HEK293 (cell line): Measurements from ENCODE around the gene SKP2.

ENCODE experiments used
- CTCF ChIA-PET: fragments of 350-600 bp; formaldehyde crosslinking; extraction: SDS; loops from one replicate; lab custom pipeline; 2021; ENCODE audit warnings: antibody characterized with exemption; lab: Yijun Ruan, JAX
- POLR2A ChIA-PET: fragments of 300-600 bp; formaldehyde crosslinking; extraction: SDS; loops from one replicate; lab custom pipeline; 2020; ENCODE audit warnings: antibody characterized with exemption, inconsistent platforms; lab: Yijun Ruan, JAX
- H3K27ac ChIP-seq: fragments of 200-500 bp; sonication (Bioruptor generic); 2 replicates; pipeline ENCODE4 v1.5.1; 2014; ENCODE audit warnings: low read depth, low read length, control low read depth, inconsistent platforms; ENCODE audit errors: extremely low read depth
- H3K36me3 ChIP-seq, 2 experiments: fragments of 200-500 bp in 1 of 2; sonication (Bioruptor generic) in 1 of 2; 1 replicate in 1 of 2; 2 replicates in 1 of 2; pipeline ENCODE4 v1.5.1; 2014 to 2017; ENCODE audit warnings: inconsistent platforms in 2 of 2, low read length in 2 of 2; ENCODE audit not compliant: control insufficient read depth in 2 of 2, insufficient read depth in 1 of 2
- H3K4me1 ChIP-seq: fragments of 200-500 bp; sonication (Bioruptor generic); 2 replicates; pipeline ENCODE4 v1.5.1; 2014; ENCODE audit warnings: mild to moderate bottlenecking, low read length, inconsistent platforms; ENCODE audit not compliant: control insufficient read depth, insufficient read depth
- H3K4me3 ChIP-seq: 2 replicates; pipeline ENCODE4 v1.5.1; 2011; ENCODE audit warnings: low read depth, mild to moderate bottlenecking, control low read depth, low read length, moderate library complexity
- H3K9me3 ChIP-seq: fragments of 200-500 bp; sonication (Bioruptor generic); 2 replicates; pipeline ENCODE4 v1.5.1; 2014; ENCODE audit warnings: low read depth, low read length, inconsistent platforms; ENCODE audit not compliant: control insufficient read depth, insufficient read depth
- EGR2 ChIP-seq: fragments of 450-650 bp; formaldehyde crosslinking; IDR thresholded peaks from 2 replicates; pipeline ENCODE4 v1.5.1; 2016; ENCODE audit warnings: low read depth, missing biosample characterization, missing genetic modification characterization
- FEZF1 ChIP-seq: fragments of 450-650 bp; formaldehyde crosslinking; IDR thresholded peaks from 2 replicates; pipeline ENCODE4 v1.5.1; 2016; ENCODE audit warnings: missing biosample characterization, missing genetic modification characterization
- PRDM6 ChIP-seq: fragments of 450-650 bp; formaldehyde crosslinking; IDR thresholded peaks from 2 replicates; pipeline ENCODE4 v1.5.1; 2017; ENCODE audit warnings: missing biosample characterization, missing genetic modification characterization
- ZBTB11 ChIP-seq: fragments of 450-650 bp; formaldehyde crosslinking; conservative IDR thresholded peaks from 2 replicates; pipeline ENCODE4 v1.5.1; 2016; ENCODE audit warnings: low read depth, missing biosample characterization, missing genetic modification characterization
- ZFHX2 ChIP-seq: fragments of 450-650 bp; formaldehyde crosslinking; conservative IDR thresholded peaks from 2 replicates; pipeline ENCODE4 v1.5.1; 2016; ENCODE audit warnings: missing biosample characterization, missing genetic modification characterization
- ZNF202 ChIP-seq: fragments of 450-650 bp; formaldehyde crosslinking; IDR thresholded peaks from 2 replicates; pipeline ENCODE4 v1.5.1; 2016; ENCODE audit warnings: missing biosample characterization, missing genetic modification characterization, borderline replicate concordance
- ZNF214 ChIP-seq: fragments of 450-650 bp; formaldehyde crosslinking; IDR thresholded peaks from 2 replicates; pipeline ENCODE4 v1.5.1; 2017; ENCODE audit warnings: missing biosample characterization, mild to moderate bottlenecking, missing genetic modification characterization, borderline replicate concordance
- ZNF280C ChIP-seq: fragments of 450-650 bp; formaldehyde crosslinking; IDR thresholded peaks from 2 replicates; pipeline ENCODE4 v1.5.1; 2016; ENCODE audit warnings: missing biosample characterization, missing genetic modification characterization
- ZNF335 ChIP-seq: fragments of 450-650 bp; formaldehyde crosslinking; conservative IDR thresholded peaks from 2 replicates; pipeline ENCODE4 v1.5.1; 2016; ENCODE audit warnings: missing biosample characterization, missing genetic modification characterization
- ZNF37A ChIP-seq: fragments of 450-650 bp; IDR thresholded peaks from 2 replicates; pipeline ENCODE4 v1.5.1; 2018; ENCODE audit warnings: missing biosample characterization, missing genetic modification characterization
- ZNF398 ChIP-seq: fragments of 450-650 bp; formaldehyde crosslinking; IDR thresholded peaks from 2 replicates; pipeline ENCODE4 v1.5.1; 2017; ENCODE audit warnings: missing biosample characterization, missing genetic modification characterization
- ZNF423 ChIP-seq: fragments of 450-650 bp; formaldehyde crosslinking; IDR thresholded peaks from 2 replicates; pipeline ENCODE4 v1.5.1; 2016; ENCODE audit warnings: missing biosample characterization, missing genetic modification characterization
- ZNF555 ChIP-seq: fragments of 450-650 bp; formaldehyde crosslinking; conservative IDR thresholded peaks from 2 replicates; pipeline ENCODE4 v1.5.1; 2017; ENCODE audit warnings: missing biosample characterization, mild to moderate bottlenecking, missing genetic modification characterization, inconsistent platforms
- ZNF558 ChIP-seq: fragments of 450-650 bp; formaldehyde crosslinking; IDR thresholded peaks from 2 replicates; pipeline ENCODE4 v1.5.1; 2016; ENCODE audit warnings: missing biosample characterization, missing genetic modification characterization
- ZNF585B ChIP-seq: fragments of 450-650 bp; formaldehyde crosslinking; IDR thresholded peaks from 2 replicates; pipeline ENCODE4 v1.5.1; 2016; ENCODE audit warnings: missing biosample characterization, missing genetic modification characterization
- ZNF621 ChIP-seq: fragments of 450-650 bp; formaldehyde crosslinking; IDR thresholded peaks from 2 replicates; pipeline ENCODE4 v1.5.1; 2017; ENCODE audit warnings: missing biosample characterization, missing genetic modification characterization
- ZNF654 ChIP-seq: fragments of 450-650 bp; formaldehyde crosslinking; IDR thresholded peaks from 2 replicates; pipeline ENCODE4 v1.5.1; 2016; ENCODE audit warnings: low read depth, missing biosample characterization, missing genetic modification characterization
- ZNF692 ChIP-seq: fragments of 450-650 bp; formaldehyde crosslinking; IDR thresholded peaks from 2 replicates; pipeline ENCODE4 v1.5.1; 2016; ENCODE audit warnings: missing biosample characterization, missing genetic modification characterization
- TF ChIP-seq, protein P1 (sequence below): fragments of 450-650 bp; formaldehyde crosslinking; IDR thresholded peaks from 2 replicates; pipeline ENCODE4 v1.5.1; 2016; ENCODE audit warnings: missing biosample characterization, missing genetic modification characterization, borderline replicate concordance

The SKP2 gene

DNA sequence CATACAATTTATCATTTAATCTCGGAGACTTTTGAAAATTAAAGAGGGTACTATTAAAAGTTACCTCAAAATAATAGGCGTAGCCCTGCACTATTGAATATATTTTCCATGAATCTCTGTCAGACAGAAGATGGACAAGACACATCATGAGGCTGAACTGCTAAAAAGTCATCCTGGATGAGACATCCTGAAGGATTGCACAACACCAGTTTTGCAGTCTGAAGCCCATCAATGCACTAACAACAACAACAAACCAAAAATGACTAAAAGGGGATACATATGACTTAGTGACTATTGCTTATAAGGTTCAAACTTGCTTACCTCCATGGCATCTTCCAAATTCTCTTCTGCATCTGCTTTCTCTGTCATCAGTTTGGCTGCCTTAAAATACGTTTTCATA lies 15.9 kb upstream of the SKP2 start:
- Histone ChIP-seq H3K9me3 (no peaks in the 10 kb centered on the region), H3K4me3 (no peak overlapping the region)
- ChIA-PET POLR2A (no interaction called here), CTCF (no interaction called here)
- no peak for TF ChIP-seq ZNF692 (tag by site-specific recombination)
- TF ChIP-seq ZNF621: no peak
- TF ChIP-seq ZNF202 (tag by site-specific recombination): no peak
- TF ChIP-seq ZNF398 (tag by site-specific recombination): no peak
- TF ChIP-seq ZNF37A: no peak
- no peak for TF ChIP-seq ZNF423
- TF ChIP-seq ZBTB11 (tag by site-specific recombination): no peak
- no peak for TF ChIP-seq PRDM6 (tag by site-specific recombination)
- TF ChIP-seq ZFHX2 (tag by site-specific recombination): no peak
- TF ChIP-seq ZNF654 (tag by site-specific recombination): no peak
- no peak for TF ChIP-seq FEZF1 (tag by site-specific recombination)
- no peak for TF ChIP-seq ZNF555 (tag by site-specific recombination)
- TF ChIP-seq ZNF214 (tag by site-specific recombination): no peak
- TF ChIP-seq ZNF558: no peak
- no peak for TF ChIP-seq ZNF585B (tag by site-specific recombination)
- TF ChIP-seq, protein P1, sequence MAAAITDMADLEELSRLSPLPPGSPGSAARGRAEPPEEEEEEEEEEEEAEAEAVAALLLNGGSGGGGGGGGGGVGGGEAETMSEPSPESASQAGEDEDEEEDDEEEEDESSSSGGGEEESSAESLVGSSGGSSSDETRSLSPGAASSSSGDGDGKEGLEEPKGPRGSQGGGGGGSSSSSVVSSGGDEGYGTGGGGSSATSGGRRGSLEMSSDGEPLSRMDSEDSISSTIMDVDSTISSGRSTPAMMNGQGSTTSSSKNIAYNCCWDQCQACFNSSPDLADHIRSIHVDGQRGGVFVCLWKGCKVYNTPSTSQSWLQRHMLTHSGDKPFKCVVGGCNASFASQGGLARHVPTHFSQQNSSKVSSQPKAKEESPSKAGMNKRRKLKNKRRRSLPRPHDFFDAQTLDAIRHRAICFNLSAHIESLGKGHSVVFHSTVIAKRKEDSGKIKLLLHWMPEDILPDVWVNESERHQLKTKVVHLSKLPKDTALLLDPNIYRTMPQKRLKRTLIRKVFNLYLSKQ: no peak
- TF ChIP-seq EGR2: no peak
- TF ChIP-seq ZNF280C (tag by site-specific recombination): no peak
- TF ChIP-seq ZNF335 (tag by site-specific recombination): no peak
- TF ChIP-seq, all 188 proteins: peak for 0
- Histone ChIP-seq H3K27ac (no peak overlapping the region), H3K4me1 (no peaks in the 10 kb centered on the region), H3K36me3 (peaks cover 0 to 21% of the 10 kb centered on the region in 2 experiments; a peak in 2 of 3 replicates)
